Nephron (organoid): ENCODE results near the gene KMT2B.

Experiments used
- H3K27ac Mint-ChIP-seq, 3 experiments: 2 replicates each; pipeline ENCODE4 v1.8.0; 2020; ENCODE audit warnings: mixed read lengths in 3 of 3, mild to moderate bottlenecking in 2 of 3, moderate library complexity in 1 of 3
- H3K27me3 Mint-ChIP-seq: 2 replicates; pipeline ENCODE4 v1.8.0; 2021; ENCODE audit warnings: low read depth, mild to moderate bottlenecking, moderate library complexity, mixed read lengths
- H3K36me3 Mint-ChIP-seq: 2 replicates; pipeline ENCODE4 v1.8.0; 2020; ENCODE audit warnings: low read depth, mixed read lengths
- H3K4me1 Mint-ChIP-seq: 2 replicates; pipeline ENCODE4 v1.8.0; 2020; ENCODE audit warnings: mixed read lengths
- H3K4me3 Mint-ChIP-seq, 3 experiments: 2 replicates each; pipeline ENCODE4 v1.8.0; 2020; ENCODE audit warnings: mild to moderate bottlenecking in 3 of 3, mixed read lengths in 3 of 3, moderate library complexity in 2 of 3
- H3K9me3 Mint-ChIP-seq: 2 replicates; pipeline ENCODE4 v1.8.0; 2020; ENCODE audit warnings: mixed read lengths
- CTCF ChIP-seq, 3 experiments: fragments of 200-600 bp; sonication (generic); IDR thresholded peaks; one replicate each; pipeline ENCODE4 v1.5.0; 2021; ENCODE audit warnings: antibody characterized with exemption in 3 of 3; ENCODE audit not compliant: unreplicated experiment in 3 of 3

Gene KMT2B

GRCh38 chr19:35727053-35727955 is 9.5 kb downstream of the KMT2B start:
- Mint-ChIP-seq H3K36me3 (peaks cover 70% of the 10 kb centered on the region), H3K9me3 (no peaks in the 10 kb centered on the region)

GRCh38 chr19:35727956-35728706 is 10.3 kb downstream of the KMT2B start:
- TF ChIP-seq CTCF (IDR thresholded peaks at IDR 0.05; ENCODE audit: unreplicated experiment in 3 of 3): no peak
- H3K36me3 Mint-ChIP-seq: peaks cover 65% of the 10 kb centered on the region

More at GRCh38 chr19:35727053-35727955, 9.5 kb downstream of the KMT2B start:
- no peak overlapping the region for H3K27ac Mint-ChIP-seq
- no peaks in the 10 kb centered on the region for H3K27me3 Mint-ChIP-seq
- H3K4me3 Mint-ChIP-seq: no peak overlapping the region
- H3K4me1 Mint-ChIP-seq: no peaks in the 10 kb centered on the region
- no peak for TF ChIP-seq CTCF (IDR thresholded peaks at IDR 0.05; ENCODE audit: unreplicated experiment in 3 of 3)

GRCh38 chr19:35729021-35729420 is 11.2 kb downstream of the KMT2B start:
- Mint-ChIP-seq H3K4me1 (no peaks in the 10 kb centered on the region), H3K27me3 (no peaks in the 10 kb centered on the region), H3K9me3 (no peaks in the 10 kb centered on the region), H3K4me3 (no peak overlapping the region), H3K27ac (no peak overlapping the region), H3K36me3 (peaks cover 59% of the 10 kb centered on the region)
- TF ChIP-seq CTCF (IDR thresholded peaks at IDR 0.05; ENCODE audit: unreplicated experiment in 3 of 3): no peak

More at GRCh38 chr19:35727956-35728706, 10.3 kb downstream of the KMT2B start:
- H3K9me3 Mint-ChIP-seq: no peaks in the 10 kb centered on the region
- no peaks in the 10 kb centered on the region for H3K4me1 Mint-ChIP-seq
- H3K27me3 Mint-ChIP-seq: no peaks in the 10 kb centered on the region
- no peak overlapping the region for H3K4me3 Mint-ChIP-seq
- no peak overlapping the region for H3K27ac Mint-ChIP-seq

- Mint-ChIP-seq H3K4me1 (no peaks in the 10 kb centered on the region), H3K36me3 (peaks cover 61% of the 10 kb centered on the region), H3K9me3 (no peaks in the 10 kb centered on the region), H3K4me3 (no peak overlapping the region), H3K27me3 (no peaks in the 10 kb centered on the region), H3K27ac (no peak overlapping the region)
- TF ChIP-seq CTCF (IDR thresholded peaks at IDR 0.05; ENCODE audit: unreplicated experiment in 3 of 3): no peak
Observed at GRCh38 chr19:35729763-35730162, 12.0 kb downstream of the KMT2B start.

- TF ChIP-seq CTCF (IDR thresholded peaks at IDR 0.05; ENCODE audit: unreplicated experiment in 3 of 3): no peak
- H3K27ac Mint-ChIP-seq: no peak overlapping the region
- H3K27me3 Mint-ChIP-seq: no peaks in the 10 kb centered on the region
- no peaks in the 10 kb centered on the region for H3K9me3 Mint-ChIP-seq
- no peaks in the 10 kb centered on the region for H3K4me1 Mint-ChIP-seq
- H3K4me3 Mint-ChIP-seq: no peak overlapping the region
- peaks cover 59% of the 10 kb centered on the region for H3K36me3 Mint-ChIP-seq
Observed at GRCh38 chr19:35730326-35730725, 12.5 kb downstream of the KMT2B start.
